Fibroblast of pulmonary artery (primary cell): ENCODE data around the gene GSE1.

Source experiments
- DNase-seq: peaks from one replicate; pipeline ENCODE4 v3.0.0-alpha.2; 2010; ENCODE audit warnings: low read depth
- H3K4me3 ChIP-seq: replicated peaks from 2 replicates; pipeline ENCODE4 v1.5.1; 2011; ENCODE audit warnings: low read depth, mild to moderate bottlenecking, control low read depth, low read length, moderate library complexity
- CTCF ChIP-seq: IDR thresholded peaks from 2 replicates; pipeline ENCODE4 v1.5.1; 2011; ENCODE audit warnings: mild to moderate bottlenecking, control low read depth, low read length, inconsistent platforms; ENCODE audit errors: missing control alignments

The GSE1 gene

GRCh38 chr16:85574672-85575475 is 38.2 kb upstream of the GSE1 start:
- DNase-seq = no peak
- no peak overlapping the region for H3K4me3 ChIP-seq
- TF ChIP-seq CTCF = no peak

- no peak for DNase-seq
- no peak overlapping the region for H3K4me3 ChIP-seq
- TF ChIP-seq CTCF = no peak
Observed at GRCh38 chr16:85575920-85576319, 37.2 kb upstream of the GSE1 start.

- no peak for DNase-seq
- H3K4me3 ChIP-seq = no peak overlapping the region
- TF ChIP-seq CTCF = no peak
Observed at GRCh38 chr16:85576944-85577343, 36.2 kb upstream of the GSE1 start.

- no peak for TF ChIP-seq CTCF
- DNase-seq = no peak
- no peak overlapping the region for H3K4me3 ChIP-seq
Observed at GRCh38 chr16:85577899-85578598, 35.1 kb upstream of the GSE1 start.

GRCh38 chr16:85578599-85578948 is 34.5 kb upstream of the GSE1 start:
- no peak for TF ChIP-seq CTCF
- no peak overlapping the region for H3K4me3 ChIP-seq
- DNase-seq = no peak

- H3K4me3 ChIP-seq = no peak overlapping the region
- no peak for DNase-seq
- TF ChIP-seq CTCF = no peak
Observed at GRCh38 chr16:85579191-85579590, 33.9 kb upstream of the GSE1 start.
